HepG2 (cell line): ENCODE measurements around the gene UBE2Q1. TPM values are rescaled to one million over a fixed set of nuclear protein-coding genes. Genes with fewer than 3 reads are reported as not detected.

Experiments
- ATAC-seq: fragments of 200-7000 bp; cut with Tn5 transposase; 3 replicates; pipeline ENCODE4 v1.9.1; 2020; ENCODE audit warnings: mild to moderate bottlenecking, moderate library complexity
- BruUV-seq: library from RNA; stranded (reverse); fragments of 400-500 nt; replicated peaks from 2 replicates; lab custom pipeline; 2021; lab: Mats Ljungman, UMichigan
- CTCF ChIA-PET: fragments of 300-600 bp; formaldehyde crosslinking; extraction: SDS; loops from one replicate; lab custom pipeline; 2021; ENCODE audit warnings: low total read pairs, inconsistent platforms, low intra/inter-chr PET ratio; lab: Yijun Ruan, JAX
- POLR2A ChIA-PET: fragments of 350-600 bp; sonication (Branson Sonifier 250); formaldehyde crosslinking; loops from one replicate; lab custom pipeline; 2020; ENCODE audit warnings: antibody characterized with exemption, inconsistent platforms; lab: Yijun Ruan, JAX
- DNase-seq: peaks from one replicate; pipeline ENCODE4 v3.0.0-alpha.2; 2015; ENCODE audit warnings: low spot score
- FAIRE-seq: peaks from 3 replicates; lab custom pipeline; 2011; peaks lifted over from hg19 to GRCh38; lab: Jason Lieb, UNC
- H2AFZ ChIP-seq: one replicate; pipeline ENCODE4 v1.6.1; 2011; ENCODE audit warnings: low read length, inconsistent platforms
- H3K27ac ChIP-seq: fragments of 300-600 bp; 3 replicates; pipeline ENCODE4 v1.8.0; 2011; ENCODE audit warnings: mixed run types, mild to moderate bottlenecking, mixed read lengths, low read length, inconsistent platforms; ENCODE audit not compliant: insufficient read depth; ENCODE audit errors: extremely low read length
- H3K27me3 ChIP-seq, 2 experiments: fragments of 200-600 bp in 1 of 2; 2 replicates in 1 of 2; 3 replicates in 1 of 2; pipeline versions ENCODE4 v1.6.0 to v1.8.0; 2011; ENCODE audit warnings: low read length in 2 of 2, mild to moderate bottlenecking in 2 of 2, moderate library complexity in 2 of 2, inconsistent platforms in 1 of 2; ENCODE audit not compliant: insufficient read depth in 2 of 2, control insufficient read depth in 1 of 2
- H3K36me3 ChIP-seq, 2 experiments: fragments of 200-600 bp in 1 of 2; replicated peaks in 1 of 2; 2 replicates in 1 of 2; 3 replicates in 1 of 2; pipeline versions ENCODE4 v1.5.1 to v1.8.0; 2011; ENCODE audit warnings: low read length in 2 of 2, inconsistent platforms in 1 of 2; ENCODE audit not compliant: insufficient read depth in 2 of 2, control insufficient read depth in 1 of 2
- H3K4me1 ChIP-seq: 2 replicates; pipeline ENCODE4 v1.5.1; 2012; ENCODE audit warnings: low read length, inconsistent platforms; ENCODE audit not compliant: insufficient read depth
- H3K4me2 ChIP-seq: 2 replicates; pipeline ENCODE4 v1.6.0; 2011; ENCODE audit warnings: low read depth, low read length, inconsistent platforms
- H3K4me3 ChIP-seq, 3 experiments: fragments of 200-600 bp in 1 of 3; sonication (generic), shearing (Covaris generic) in 1 of 3; replicated peaks in 1 of 3; 2 replicates each; pipeline ENCODE4 v1.5.1; 2011 to 2016; ENCODE audit warnings: low read length in 3 of 3, inconsistent platforms in 2 of 3, low read depth in 2 of 3, mild to moderate bottlenecking in 2 of 3, control low read depth in 1 of 3, mixed read lengths in 1 of 3; ENCODE audit not compliant: insufficient read depth in 1 of 3
- H3K79me2 ChIP-seq: one replicate; pipeline ENCODE4 v1.6.1; 2011; ENCODE audit warnings: low read length, inconsistent platforms; ENCODE audit not compliant: insufficient read depth
- H3K9ac ChIP-seq: 2 replicates; pipeline ENCODE4 v1.6.0; 2011; ENCODE audit warnings: mild to moderate bottlenecking, low read depth, low read length, inconsistent platforms; ENCODE audit not compliant: insufficient read depth
- H3K9me3 ChIP-seq: 2 replicates; pipeline ENCODE4 v1.5.1; 2012; ENCODE audit warnings: mild to moderate bottlenecking, low read length
- H4K20me1 ChIP-seq: 2 replicates; pipeline ENCODE4 v1.6.0; 2011; ENCODE audit warnings: inconsistent platforms, mild to moderate bottlenecking, low read length, moderate library complexity; ENCODE audit not compliant: insufficient read depth
- ADNP ChIP-seq: sonication (generic); formaldehyde crosslinking; IDR thresholded peaks from 2 replicates; pipeline ENCODE4 v1.4.0; 2020; ENCODE audit warnings: missing genetic modification reagents
- ARID2 ChIP-seq: sonication (generic); formaldehyde crosslinking; IDR thresholded peaks from 2 replicates; pipeline ENCODE4 v1.8.1; 2022; ENCODE audit warnings: mild to moderate bottlenecking, missing genetic modification reagents, borderline replicate concordance
- CEBPB ChIP-seq: IDR thresholded peaks from 2 replicates; pipeline ENCODE4 v1.6.1; 2011; ENCODE audit warnings: low read depth, low read length, improper control_type of control experiment, borderline replicate concordance
- DR1 ChIP-seq: sonication (generic); formaldehyde crosslinking; IDR thresholded peaks from 2 replicates; pipeline ENCODE4 v1.8.0; 2021; ENCODE audit warnings: mild to moderate bottlenecking, missing genetic modification reagents, inconsistent platforms
- FOXJ3 ChIP-seq: sonication (generic); formaldehyde crosslinking; IDR thresholded peaks from 2 replicates; pipeline ENCODE4 v1.4.0; 2020; ENCODE audit warnings: missing genetic modification reagents, mild to moderate bottlenecking, borderline replicate concordance
- HMGA1 ChIP-seq: sonication (generic); formaldehyde crosslinking; conservative IDR thresholded peaks from 2 replicates; pipeline ENCODE4 v1.4.0; 2020; ENCODE audit warnings: missing genetic modification reagents
- MIXL1 ChIP-seq: IDR thresholded peaks from 2 replicates; pipeline ENCODE4 v1.6.1; 2016
- RCOR2 ChIP-seq: IDR thresholded peaks from 2 replicates; pipeline ENCODE4 v1.6.1; 2016; ENCODE audit warnings: missing biosample characterization, missing genetic modification reagents
- ZFP82 ChIP-seq: sonication (generic); formaldehyde crosslinking; IDR thresholded peaks from 2 replicates; pipeline ENCODE4 v1.5.1; 2020; ENCODE audit warnings: mild to moderate bottlenecking, missing genetic modification reagents, borderline replicate concordance
- ZFY ChIP-seq: sonication (generic); formaldehyde crosslinking; IDR thresholded peaks from 2 replicates; pipeline ENCODE4 v1.4.0; 2020; ENCODE audit warnings: missing genetic modification reagents
- ZNF337 ChIP-seq: sonication (generic); formaldehyde crosslinking; IDR thresholded peaks from 2 replicates; pipeline ENCODE4 v1.5.1; 2020; ENCODE audit warnings: missing genetic modification reagents, low read depth, mild to moderate bottlenecking, borderline replicate concordance
- ZNF34 ChIP-seq: sonication (generic); formaldehyde crosslinking; IDR thresholded peaks from 2 replicates; pipeline ENCODE4 v1.4.0; 2020; ENCODE audit warnings: mild to moderate bottlenecking, missing genetic modification reagents, borderline replicate concordance
- ZNF788 ChIP-seq: sonication (generic); formaldehyde crosslinking; IDR thresholded peaks from 2 replicates; pipeline ENCODE4 v1.5.0; 2020; ENCODE audit warnings: mild to moderate bottlenecking, missing genetic modification reagents, borderline replicate concordance
- ZSCAN29 ChIP-seq: sonication (generic); formaldehyde crosslinking; conservative IDR thresholded peaks from 2 replicates; pipeline ENCODE4 v1.4.0; 2020; ENCODE audit warnings: mild to moderate bottlenecking, missing genetic modification reagents
- WGBS: methylation state at CpG from one replicate; pipeline ENCODE4 v1.1.6; 2017; ENCODE audit warnings: low lambda C conversion rate; 5-methylcytosine and 5-hydroxymethylcytosine counted together
- in situ Hi-C: cut with HindIII; loops from 2 replicates; pipeline ENCODE4 v1.10.0; 2017; ENCODE audit warnings: low pct_unique_long_range_greater_than_20kb; ENCODE audit not compliant: extremely low pct_ligation_motif_present
- intact Hi-C: fragments of 100-400 bp; cut with micrococcal nuclease; formaldehyde crosslinking; loops from one replicate; pipeline ENCODE4 v1.10.0; 2022; ENCODE audit not compliant: unreplicated experiment
- polyA plus RNA-seq, 8 experiments: library from polyadenylated mRNA; depleted of rRNA in 3 of 8; stranded (reverse) in 7 of 8; unstranded in 1 of 8; fragments of >200 nt; fragmentation: Illumina TruSeq in 4 of 8; extraction: Trizol in 4 of 8; gene quantifications; 2 replicates each; pipeline versions ENCODE4 v1.2.1 to v1.2.3, GENCODE V29; 2011 to 2016; ENCODE audit warnings: low read depth in 4 of 8, missing spikeins in 1 of 8, mixed read lengths in 1 of 8; ENCODE audit not compliant: insufficient read depth in 1 of 8
- total RNA-seq, 5 experiments: library from RNA; depleted of rRNA; stranded (reverse); fragments of >200 nt; fragmentation: Illumina TruSeq; extraction: Trizol; gene quantifications; 2 replicates each; pipeline ENCODE4 v1.2.3, GENCODE V29; 2016; ENCODE audit warnings: low read depth in 1 of 5
- TF ChIP-seq, protein P1 (sequence below): fragments of 450-650 bp; IDR thresholded peaks from 2 replicates; pipeline ENCODE4 v1.6.1; 2017
- TF ChIP-seq, protein P2 (sequence below): sonication (generic); formaldehyde crosslinking; IDR thresholded peaks from 2 replicates; pipeline ENCODE4 v1.5.1; 2020; ENCODE audit warnings: missing genetic modification reagents, mild to moderate bottlenecking, borderline replicate concordance
- TF ChIP-seq, protein P3 (sequence below): IDR thresholded peaks from 2 replicates; pipeline ENCODE4 v1.6.1; 2016; ENCODE audit warnings: low read depth

The UBE2Q1 gene
- total and polyA plus RNA-seq, 2 of the 13 experiments (the other 11 are each of a cell fraction or from before 2014, with no cell fraction given), result 11.7 to 41.7 TPM

DNA sequence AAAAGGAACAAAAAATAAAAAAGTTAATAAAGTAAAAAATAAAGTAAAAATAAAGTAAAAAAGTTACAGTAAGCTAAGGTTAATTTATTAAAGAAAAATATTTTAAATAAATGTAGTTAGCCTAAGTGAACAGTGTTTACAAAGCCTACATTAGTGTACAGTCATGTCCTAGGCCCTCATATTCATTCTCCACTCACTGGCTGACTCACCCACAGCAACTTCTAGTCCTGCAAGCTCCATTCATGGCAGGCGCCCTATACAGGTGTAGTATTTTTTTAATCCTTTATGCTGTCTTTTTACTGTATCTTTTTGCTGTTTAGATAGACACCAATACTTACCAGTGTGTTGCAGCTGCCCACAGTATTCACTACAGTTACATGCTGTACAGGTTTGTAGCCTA is 37.2 kb upstream of the UBE2Q1 start (continued):
- TF ChIP-seq, protein P1, sequence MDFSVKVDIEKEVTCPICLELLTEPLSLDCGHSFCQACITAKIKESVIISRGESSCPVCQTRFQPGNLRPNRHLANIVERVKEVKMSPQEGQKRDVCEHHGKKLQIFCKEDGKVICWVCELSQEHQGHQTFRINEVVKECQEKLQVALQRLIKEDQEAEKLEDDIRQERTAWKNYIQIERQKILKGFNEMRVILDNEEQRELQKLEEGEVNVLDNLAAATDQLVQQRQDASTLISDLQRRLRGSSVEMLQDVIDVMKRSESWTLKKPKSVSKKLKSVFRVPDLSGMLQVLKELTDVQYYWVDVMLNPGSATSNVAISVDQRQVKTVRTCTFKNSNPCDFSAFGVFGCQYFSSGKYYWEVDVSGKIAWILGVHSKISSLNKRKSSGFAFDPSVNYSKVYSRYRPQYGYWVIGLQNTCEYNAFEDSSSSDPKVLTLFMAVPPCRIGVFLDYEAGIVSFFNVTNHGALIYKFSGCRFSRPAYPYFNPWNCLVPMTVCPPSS, result no peak
- TF ChIP-seq FOXJ3 (CRISPR knock-in tag) (no peak), ZNF337 (CRISPR knock-in tag) (no peak), ADNP (CRISPR knock-in tag) (no peak), CEBPB (no peak), ZFY (no peak), ZNF34 (CRISPR knock-in tag) (no peak), ZSCAN29 (no peak)

DNA sequence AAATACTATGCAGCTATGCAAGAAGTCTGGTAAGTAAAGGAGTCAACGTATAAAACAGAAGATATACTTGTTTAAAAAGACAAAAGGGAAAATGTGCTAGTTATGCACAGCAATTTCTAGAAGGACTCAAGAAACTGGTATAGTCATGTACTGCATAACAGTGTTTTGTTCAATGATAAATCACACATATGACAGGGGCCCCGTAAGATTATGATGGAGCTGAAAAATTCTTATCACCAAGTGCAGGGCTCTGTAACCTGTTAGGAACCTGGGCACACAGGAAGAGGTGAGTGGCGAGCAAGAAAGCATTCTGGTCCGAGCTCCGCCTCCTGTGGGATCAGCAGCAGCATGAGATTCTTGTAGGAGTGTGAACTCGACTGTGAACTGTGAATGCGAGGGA is 36.3 kb upstream of the UBE2Q1 start:
- ChIA-PET POLR2A (interaction anchor here (1.6 kb wide), 1 partner anchor 10 kb away, joined by 6 read pairs; no protein-coding TSS in a partner anchor), CTCF (no interaction called here)
- DNase-seq (no peak), ATAC-seq (no peak), FAIRE-seq (no peak)
- Histone ChIP-seq H3K9ac (no peak overlapping the region), H3K4me2 (no peak overlapping the region), H2AFZ (no peak overlapping the region), H3K9me3 (no peaks in the 10 kb centered on the region), H3K4me3 (no peak overlapping the region), H3K4me1 (0 out of 2 replicates have a peak, but pooled peaks cover 7% of the 10 kb centered on the region), H3K36me3 (peaks cover 33 to 96% of the 10 kb centered on the region in 2 experiments), H3K27ac (no peak overlapping the region), H3K27me3 (no peaks in the 10 kb centered on the region), H3K79me2 (peaks cover 5% of the 10 kb centered on the region), H4K20me1 (peaks cover 7% of the 10 kb centered on the region; the same call in 1 of the 2 replicates)
- intact Hi-C loops (no loop called here), in situ Hi-C loops (no loop called here)
- BruUV-seq, result no TSS peak
- 95% methylated on average over 7 of the region's 7 CpGs for WGBS
- TF ChIP-seq MIXL1 (no peak), ZFP82 (CRISPR knock-in tag) (no peak), DR1 (CRISPR knock-in tag) (no peak), HMGA1 (no peak), ARID2 (CRISPR knock-in tag) (no peak), RCOR2 (CRISPR knock-in tag) (no peak), ZNF788 (CRISPR knock-in tag) (no peak)
- TF ChIP-seq, protein P2, sequence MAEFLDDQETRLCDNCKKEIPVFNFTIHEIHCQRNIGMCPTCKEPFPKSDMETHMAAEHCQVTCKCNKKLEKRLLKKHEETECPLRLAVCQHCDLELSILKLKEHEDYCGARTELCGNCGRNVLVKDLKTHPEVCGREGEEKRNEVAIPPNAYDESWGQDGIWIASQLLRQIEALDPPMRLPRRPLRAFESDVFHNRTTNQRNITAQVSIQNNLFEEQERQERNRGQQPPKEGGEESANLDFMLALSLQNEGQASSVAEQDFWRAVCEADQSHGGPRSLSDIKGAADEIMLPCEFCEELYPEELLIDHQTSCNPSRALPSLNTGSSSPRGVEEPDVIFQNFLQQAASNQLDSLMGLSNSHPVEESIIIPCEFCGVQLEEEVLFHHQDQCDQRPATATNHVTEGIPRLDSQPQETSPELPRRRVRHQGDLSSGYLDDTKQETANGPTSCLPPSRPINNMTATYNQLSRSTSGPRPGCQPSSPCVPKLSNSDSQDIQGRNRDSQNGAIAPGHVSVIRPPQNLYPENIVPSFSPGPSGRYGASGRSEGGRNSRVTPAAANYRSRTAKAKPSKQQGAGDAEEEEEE (CRISPR knock-in tag), result no peak
- TF ChIP-seq, protein P3, sequence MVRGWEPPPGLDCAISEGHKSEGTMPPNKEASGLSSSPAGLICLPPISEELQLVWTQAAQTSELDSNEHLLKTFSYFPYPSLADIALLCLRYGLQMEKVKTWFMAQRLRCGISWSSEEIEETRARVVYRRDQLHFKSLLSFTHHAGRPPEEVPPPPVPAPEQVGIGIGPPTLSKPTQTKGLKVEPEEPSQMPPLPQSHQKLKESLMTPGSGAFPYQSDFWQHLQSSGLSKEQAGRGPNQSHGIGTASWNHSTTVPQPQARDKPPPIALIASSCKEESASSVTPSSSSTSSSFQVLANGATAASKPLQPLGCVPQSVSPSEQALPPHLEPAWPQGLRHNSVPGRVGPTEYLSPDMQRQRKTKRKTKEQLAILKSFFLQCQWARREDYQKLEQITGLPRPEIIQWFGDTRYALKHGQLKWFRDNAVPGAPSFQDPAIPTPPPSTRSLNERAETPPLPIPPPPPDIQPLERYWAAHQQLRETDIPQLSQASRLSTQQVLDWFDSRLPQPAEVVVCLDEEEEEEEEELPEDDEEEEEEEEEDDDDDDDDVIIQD (CRISPR knock-in tag), result no peak
